Measurements from ENCODE around the gene SLC39A6.

The SLC39A6 gene

DNA sequence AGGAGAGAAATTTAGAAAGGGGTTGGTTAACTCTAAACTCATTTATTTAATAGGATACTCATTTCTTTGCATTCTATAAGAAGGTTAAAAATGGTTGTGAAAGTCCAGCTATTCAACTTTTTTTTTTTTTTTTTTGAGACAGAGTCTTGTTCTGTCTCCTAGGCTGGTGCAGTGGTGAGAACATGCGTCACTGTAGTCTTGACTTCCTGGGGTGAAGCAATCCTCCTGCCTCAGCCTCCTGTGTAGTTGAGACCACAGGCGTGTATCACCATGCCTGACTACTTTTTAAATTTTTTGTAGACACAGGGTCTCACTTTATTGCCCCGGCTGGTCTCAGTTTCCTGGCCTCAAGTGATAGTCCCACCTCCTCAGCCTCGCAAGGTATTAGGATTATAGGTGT lies 12.4 kb upstream of the SLC39A6 start:
- no peak overlapping the region for H3K27ac ChIP-seq
- peaks cover 97% of the 10 kb centered on the region for H3K36me3 ChIP-seq
- no peaks in the 10 kb centered on the region for H3K27me3 ChIP-seq
- TF ChIP-seq Cebpa-rat (IDR thresholded peaks at IDR 0.05), result no peak
- H3K4me1 ChIP-seq, result no peaks in the 10 kb centered on the region
- H3K4me2 ChIP-seq, result no peak overlapping the region
- no peak overlapping the region for H3K9ac ChIP-seq
- peaks cover 38% of the 10 kb centered on the region for H4K20me1 ChIP-seq
- no peaks in the 10 kb centered on the region for H3K9me3 ChIP-seq
- no peak overlapping the region for H3K4me3 ChIP-seq

DNA sequence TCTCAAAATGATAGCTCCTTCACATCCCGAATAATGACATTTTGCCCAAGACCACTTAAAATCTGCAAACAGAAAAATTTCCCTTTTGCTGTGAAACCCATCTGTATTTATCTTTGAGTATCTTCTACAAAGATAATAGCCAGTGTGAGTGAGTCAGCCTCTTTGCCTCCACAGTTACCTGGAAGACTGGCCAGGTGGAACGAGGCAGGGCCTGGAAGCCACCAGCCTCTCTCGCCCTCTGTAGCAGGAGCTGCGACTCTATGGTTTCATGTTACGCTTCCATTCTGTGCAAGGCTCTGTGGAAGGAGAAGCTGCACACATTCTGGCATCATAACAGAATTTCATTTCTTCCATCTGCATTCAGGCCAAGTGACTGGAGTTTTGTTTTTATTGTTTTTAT lies 10.1 kb upstream of the SLC39A6 start:
- Histone ChIP-seq H3K27ac (no peak overlapping the region), H3K9me3 (no peaks in the 10 kb centered on the region), H3K27me3 (no peaks in the 10 kb centered on the region), H3K9ac (no peak overlapping the region), H3K4me2 (no peak overlapping the region), H4K20me1 (peaks cover 62% of the 10 kb centered on the region), H3K36me3 (peaks cover 90% of the 10 kb centered on the region), H3K4me1 (no peaks in the 10 kb centered on the region), H3K4me3 (no peak overlapping the region)
- TF ChIP-seq Cebpa-rat (IDR thresholded peaks at IDR 0.05), result no peak

- TF ChIP-seq Cebpa-rat (IDR thresholded peaks at IDR 0.05), result no peak
- Histone ChIP-seq H3K4me1 (peaks cover 24% of the 10 kb centered on the region), H3K27ac (no peak overlapping the region), H3K9me3 (no peaks in the 10 kb centered on the region), H3K4me3 (no peak overlapping the region), H3K27me3 (no peaks in the 10 kb centered on the region), H3K9ac (no peak overlapping the region), H4K20me1 (peaks cover 98% of the 10 kb centered on the region), H3K36me3 (peaks cover 67% of the 10 kb centered on the region), H3K4me2 (no peak overlapping the region)
Measured at GRCh38 chr18:36135264-36135663, 6.1 kb upstream of the SLC39A6 start.

- Histone ChIP-seq H3K27me3 (no peaks in the 10 kb centered on the region), H3K27ac (no peak overlapping the region), H4K20me1 (peaks cover 82% of the 10 kb centered on the region), H3K9ac (no peak overlapping the region), H3K4me1 (peaks cover 30% of the 10 kb centered on the region), H3K36me3 (peaks cover 42% of the 10 kb centered on the region), H3K4me2 (peak overlapping the region; percentile 88), H3K4me3 (no peak overlapping the region), H3K9me3 (no peaks in the 10 kb centered on the region)
- TF ChIP-seq Cebpa-rat (IDR thresholded peaks at IDR 0.05), result no peak
Measured at GRCh38 chr18:36132756-36133155, 3.6 kb upstream of the SLC39A6 start.

- Histone ChIP-seq H3K4me3 (peak overlapping the region; percentile 91; the same call in 1 of the 2 replicates), H3K4me2 (peak overlapping the region; percentile 88), H3K9me3 (no peaks in the 10 kb centered on the region), H3K27ac (no peak overlapping the region), H3K4me1 (peaks cover 38% of the 10 kb centered on the region), H3K27me3 (no peaks in the 10 kb centered on the region), H3K9ac (no peak overlapping the region), H4K20me1 (peaks cover 82% of the 10 kb centered on the region), H3K36me3 (peaks cover 36% of the 10 kb centered on the region)
- TF ChIP-seq Cebpa-rat (IDR thresholded peaks at IDR 0.05), result no peak
Measured at GRCh38 chr18:36131692-36132483, 2.7 kb upstream of the SLC39A6 start.

DNA sequence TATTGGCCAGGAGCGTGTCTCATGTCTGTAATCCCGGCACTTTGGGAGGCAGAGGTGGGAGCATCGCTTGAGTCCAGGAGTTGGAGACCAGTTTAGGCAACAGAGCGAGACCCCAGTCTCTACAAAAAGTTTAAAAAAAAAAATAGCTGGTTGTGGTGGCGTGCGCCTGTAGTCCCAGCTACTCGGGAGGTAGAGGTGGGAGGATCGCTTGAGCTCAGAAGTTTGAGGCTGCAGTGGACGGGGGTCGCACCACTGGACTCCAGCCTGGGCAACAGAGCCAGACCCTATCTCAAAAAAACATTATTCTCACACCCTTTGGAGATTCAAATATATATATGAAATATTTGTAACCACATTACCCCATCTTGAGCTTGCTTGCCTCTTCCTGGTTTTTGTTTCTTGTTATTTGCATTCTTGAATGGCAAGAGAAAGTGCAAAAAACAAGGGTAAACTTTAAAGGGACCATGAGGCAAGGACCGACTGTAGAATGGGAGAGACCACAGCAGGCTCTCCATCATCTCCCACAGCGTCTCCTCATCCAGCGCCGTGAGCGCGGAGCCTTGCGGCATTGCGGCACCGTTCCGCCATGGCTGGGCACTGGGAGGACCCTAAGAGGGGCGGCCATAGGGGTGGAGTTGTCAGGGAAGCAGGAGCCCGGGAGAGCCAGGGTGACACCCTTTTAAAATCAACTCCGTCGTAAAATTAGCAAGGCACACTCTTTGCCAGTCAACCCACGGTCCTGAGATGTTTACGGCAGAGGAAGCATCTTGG lies 1.9 kb upstream of the SLC39A6 start:
- Histone ChIP-seq H3K27me3 (no peaks in the 10 kb centered on the region), H3K4me3 (peak overlapping the region; percentile 91), H3K9ac (peak overlapping the region; percentile 98), H3K9me3 (no peaks in the 10 kb centered on the region), H3K4me2 (peak overlapping the region; percentile 88), H3K27ac (no peak overlapping the region), H4K20me1 (peaks cover 82% of the 10 kb centered on the region), H3K4me1 (peaks cover 38% of the 10 kb centered on the region), H3K36me3 (peaks cover 36% of the 10 kb centered on the region)
- no peak for TF ChIP-seq Cebpa-rat (IDR thresholded peaks at IDR 0.05)

DNA sequence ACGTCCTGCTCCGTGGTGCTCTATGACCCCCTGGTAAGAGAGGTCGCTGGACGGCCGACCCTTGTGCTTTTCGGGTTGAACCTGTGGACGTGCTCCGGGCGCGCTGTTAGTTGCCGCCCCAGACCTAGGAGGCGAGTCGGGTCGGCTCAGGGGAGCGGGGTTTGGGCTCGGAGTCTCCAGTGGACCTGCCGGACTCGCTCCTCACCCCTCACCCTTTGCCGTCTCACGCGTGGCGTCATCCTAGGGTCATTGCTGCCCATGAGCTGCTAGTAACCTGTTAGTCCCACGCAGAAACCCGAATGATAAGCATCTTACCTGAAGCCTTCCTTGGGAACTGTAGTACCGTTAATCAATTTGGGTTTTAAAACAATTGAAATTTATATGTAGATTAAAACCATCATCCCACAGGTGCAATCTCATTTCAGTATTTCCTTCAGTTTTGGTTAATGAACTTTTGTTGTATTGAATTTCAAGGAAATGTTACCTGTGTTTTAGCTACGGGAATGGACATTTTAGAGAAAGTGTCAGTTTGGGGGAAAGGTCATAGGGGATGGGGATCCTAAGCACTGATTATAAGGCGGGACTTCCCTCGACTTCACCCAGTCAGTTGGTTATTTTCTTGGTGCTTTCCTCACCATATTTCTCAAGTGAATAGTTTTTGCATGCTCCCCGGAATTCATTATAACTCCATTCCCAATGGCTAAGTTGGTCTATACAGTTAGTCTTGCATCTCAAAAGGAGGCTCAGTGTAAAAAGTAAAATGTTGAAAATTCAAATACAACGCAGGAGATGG lies 1.1 kb upstream of the SLC39A6 start:
- TF ChIP-seq Cebpa-rat (IDR thresholded peaks at IDR 0.05), result no peak

GRCh38 chr18:36128907-36129299 lies 237 bp downstream of the SLC39A6 start:
- H3K4me1 ChIP-seq, result peaks cover 38% of the 10 kb centered on the region
- H4K20me1 ChIP-seq, result peaks cover 78% of the 10 kb centered on the region
- no peak for TF ChIP-seq Cebpa-rat (IDR thresholded peaks at IDR 0.05)
- no peaks in the 10 kb centered on the region for H3K9me3 ChIP-seq
- peak overlapping the region; percentile 98 for H3K9ac ChIP-seq
- peak overlapping the region; percentile 84 for H3K4me2 ChIP-seq
- H3K27me3 ChIP-seq, result no peaks in the 10 kb centered on the region
- peaks cover 44% of the 10 kb centered on the region for H3K36me3 ChIP-seq
- H3K27ac ChIP-seq, result peak overlapping the region; percentile 98
- H3K4me3 ChIP-seq, result peak overlapping the region; percentile 91

More for the DNA sequence above, 1.1 kb upstream of the SLC39A6 start:
- no peaks in the 10 kb centered on the region for H3K27me3 ChIP-seq
- H4K20me1 ChIP-seq, result peaks cover 82% of the 10 kb centered on the region
- H3K9ac ChIP-seq, result peak overlapping the region; percentile 98
- H3K27ac ChIP-seq, result peak overlapping the region; percentile 98
- no peaks in the 10 kb centered on the region for H3K9me3 ChIP-seq
- peak overlapping the region; percentile 91 for H3K4me3 ChIP-seq
- H3K4me2 ChIP-seq, result peak overlapping the region; percentile 88
- H3K36me3 ChIP-seq, result peaks cover 37% of the 10 kb centered on the region
- peaks cover 38% of the 10 kb centered on the region for H3K4me1 ChIP-seq

- H3K9ac ChIP-seq, result peak overlapping the region; percentile 98
- H3K4me1 ChIP-seq, result peaks cover 38% of the 10 kb centered on the region
- H3K9me3 ChIP-seq, result no peaks in the 10 kb centered on the region
- TF ChIP-seq Cebpa-rat (IDR thresholded peaks at IDR 0.05), result no peak
- H3K4me3 ChIP-seq, result peak overlapping the region; percentile 91
- H3K27ac ChIP-seq, result peak overlapping the region; percentile 98
- no peaks in the 10 kb centered on the region for H3K27me3 ChIP-seq
- peaks cover 74% of the 10 kb centered on the region for H4K20me1 ChIP-seq
- H3K36me3 ChIP-seq, result peaks cover 45% of the 10 kb centered on the region
- H3K4me2 ChIP-seq, result peak overlapping the region; percentile 84
Measured at GRCh38 chr18:36128530-36128870, 640 bp downstream of the SLC39A6 start.
